ENCODE measurements around the gene ZNF48.
A peak's percentile ranks its signal among the peaks of the same experiment; 100 is the strongest.

ZNF48 gene

GRCh38 chr16:30358990-30359870 is 36.0 kb upstream of the ZNF48 start:
- no peak for DNase-seq

- no peak for DNase-seq
These were observed 35.4 kb upstream of the ZNF48 start for GRCh38 chr16:30359871-30360170.

- DNase-seq = no peak
These were observed 34.0 kb upstream of the ZNF48 start for GRCh38 chr16:30361180-30361579.

- no peak for DNase-seq
These were observed 30.0 kb upstream of the ZNF48 start for GRCh38 chr16:30365200-30365599.

- DNase-seq = no peak
These were observed 28.7 kb upstream of the ZNF48 start for GRCh38 chr16:30366511-30366910.

DNA sequence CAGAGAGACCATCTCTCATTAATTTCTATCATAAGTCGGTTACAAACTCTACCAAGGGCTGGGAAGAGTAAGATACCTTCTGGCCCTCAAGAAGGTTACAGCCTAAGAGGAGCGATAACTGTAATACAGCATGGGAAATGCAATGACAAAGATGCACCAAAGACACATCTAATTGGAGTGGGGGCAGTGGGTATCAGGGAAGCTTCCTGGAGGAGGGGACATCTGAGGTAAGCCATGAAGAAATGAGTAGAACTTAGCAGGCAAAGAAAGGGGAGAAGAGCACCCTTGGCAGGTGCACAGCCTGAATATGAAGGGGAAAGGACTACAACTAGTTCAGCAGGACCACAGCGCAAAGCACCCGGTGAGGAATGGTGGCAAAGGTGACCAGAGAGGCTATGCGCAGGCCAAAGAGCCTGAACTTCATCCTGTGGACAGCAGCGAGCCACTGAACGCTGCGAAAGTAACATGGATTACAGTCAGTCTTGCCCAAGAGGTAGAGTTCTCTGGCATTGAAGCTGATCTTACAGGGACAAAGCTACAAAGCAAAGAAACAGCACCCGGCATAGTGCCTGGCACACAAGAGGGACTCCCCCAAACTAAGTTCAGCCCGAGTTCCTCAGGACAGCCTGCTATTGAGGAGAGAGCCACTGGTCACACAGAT is 27.7 kb upstream of the ZNF48 start:
- no peak for DNase-seq

- DNase-seq = peak; percentile 19
These were observed 27.0 kb upstream of the ZNF48 start for GRCh38 chr16:30368122-30368791.

- DNase-seq = no peak
These were observed 26.5 kb upstream of the ZNF48 start for GRCh38 chr16:30368792-30369090.

DNA sequence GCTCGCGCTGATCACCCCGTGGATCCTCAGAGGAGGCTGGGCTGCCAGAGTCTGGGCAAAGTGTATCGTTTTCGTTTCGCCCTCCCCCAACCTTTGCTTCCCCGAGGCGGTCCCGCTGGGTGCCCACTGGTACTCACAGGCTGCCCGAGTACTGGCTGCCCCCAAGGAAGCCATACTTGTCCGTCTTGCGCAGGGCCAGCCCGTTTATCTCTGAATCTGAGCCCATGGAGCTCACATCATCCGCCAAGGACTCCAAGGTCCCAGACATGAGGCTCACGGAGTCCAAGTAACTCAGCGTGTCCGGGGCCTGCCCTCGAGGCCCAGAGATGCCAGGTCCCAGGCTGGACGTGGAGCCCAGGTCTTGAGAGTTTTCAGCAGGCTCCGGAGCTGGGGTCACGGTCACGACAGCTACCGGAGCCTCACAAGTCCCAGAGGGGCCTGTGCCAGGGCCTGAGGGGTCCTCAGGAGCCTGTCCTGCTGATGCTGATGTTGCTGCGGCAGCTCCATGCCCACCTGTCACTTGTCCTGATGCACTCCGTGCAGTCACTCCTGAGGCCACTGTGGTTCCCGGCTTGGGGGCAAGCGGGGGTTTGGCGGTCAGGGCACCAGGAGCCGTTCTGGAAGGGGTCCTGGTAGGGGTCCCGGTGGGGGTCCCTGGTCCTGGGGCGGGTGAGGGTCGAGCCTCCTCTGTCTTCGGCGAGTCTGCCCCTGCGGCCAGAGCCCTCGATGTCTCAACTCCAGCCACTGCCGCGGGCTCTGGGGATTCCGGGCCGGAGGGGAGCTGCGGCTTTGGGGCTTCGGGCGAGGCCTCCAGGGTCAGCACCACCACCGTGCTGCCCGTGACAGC is 25.9 kb upstream of the ZNF48 start:
- DNase-seq = no peak

DNA sequence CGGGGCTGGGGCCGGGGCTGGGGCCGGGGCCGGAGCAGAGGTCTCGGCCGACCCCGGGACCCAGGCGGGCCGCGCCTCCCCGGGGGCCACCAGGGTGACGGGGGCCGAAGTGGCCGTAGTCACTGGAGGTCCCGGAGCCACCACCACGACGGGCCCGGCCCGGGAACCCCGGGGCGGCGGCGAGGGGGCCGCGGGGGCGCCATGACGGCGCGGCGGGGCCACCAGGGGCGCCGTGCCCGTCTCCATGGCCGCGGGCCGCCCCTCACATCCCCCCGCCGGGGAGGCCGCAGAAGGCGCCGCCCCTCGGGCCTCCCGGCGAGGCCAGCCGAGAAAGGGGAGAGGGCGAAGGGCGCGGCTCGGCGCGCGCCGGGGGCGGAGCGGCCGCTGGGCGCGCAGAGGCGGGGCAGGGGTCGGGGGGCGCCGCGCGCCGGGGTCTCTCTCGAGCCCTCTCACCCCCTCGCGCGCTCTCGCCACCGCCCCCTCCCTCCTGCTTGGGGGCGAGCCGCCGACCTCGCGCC is 25.2 kb upstream of the ZNF48 start:
- DNase-seq = no peak

GRCh38 chr16:30370456-30371247 is 24.6 kb upstream of the ZNF48 start, which contains the start of gene TBC1D10B:
Gene TBC1D10B, minus strand, starts transcription at chr16:30370494. Its CDS starts 311 bp downstream, at chr16:30370183.
- DNase-seq = peak; percentile 100

DNA sequence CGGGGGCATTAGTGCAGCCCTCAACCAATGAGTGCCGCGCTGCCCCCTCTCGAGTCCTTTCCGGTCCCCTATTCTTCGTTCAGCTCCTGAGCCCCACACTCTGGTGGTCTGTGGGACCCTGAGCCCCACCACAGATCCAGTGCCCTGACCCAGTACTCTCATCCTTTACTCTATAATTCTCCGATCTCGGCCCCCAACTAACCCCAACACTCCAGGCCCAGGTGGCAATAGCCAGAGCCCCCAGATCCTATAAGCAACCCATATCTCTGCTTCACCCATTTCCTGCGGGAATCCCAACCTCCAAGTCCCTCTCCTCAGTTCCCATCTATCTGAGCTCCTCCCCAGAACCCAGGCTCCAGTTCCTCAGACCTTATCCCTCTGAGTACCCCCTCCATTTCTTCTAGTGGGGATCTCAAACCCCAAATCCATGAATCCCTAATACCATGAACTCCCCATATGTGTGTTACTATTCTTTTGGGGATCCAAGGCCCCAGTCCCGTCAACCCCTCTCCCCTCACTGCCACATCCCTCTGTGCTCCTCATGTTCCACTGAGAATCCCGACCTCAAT is 23.9 kb upstream of the ZNF48 start:
- no peak for DNase-seq

DNA sequence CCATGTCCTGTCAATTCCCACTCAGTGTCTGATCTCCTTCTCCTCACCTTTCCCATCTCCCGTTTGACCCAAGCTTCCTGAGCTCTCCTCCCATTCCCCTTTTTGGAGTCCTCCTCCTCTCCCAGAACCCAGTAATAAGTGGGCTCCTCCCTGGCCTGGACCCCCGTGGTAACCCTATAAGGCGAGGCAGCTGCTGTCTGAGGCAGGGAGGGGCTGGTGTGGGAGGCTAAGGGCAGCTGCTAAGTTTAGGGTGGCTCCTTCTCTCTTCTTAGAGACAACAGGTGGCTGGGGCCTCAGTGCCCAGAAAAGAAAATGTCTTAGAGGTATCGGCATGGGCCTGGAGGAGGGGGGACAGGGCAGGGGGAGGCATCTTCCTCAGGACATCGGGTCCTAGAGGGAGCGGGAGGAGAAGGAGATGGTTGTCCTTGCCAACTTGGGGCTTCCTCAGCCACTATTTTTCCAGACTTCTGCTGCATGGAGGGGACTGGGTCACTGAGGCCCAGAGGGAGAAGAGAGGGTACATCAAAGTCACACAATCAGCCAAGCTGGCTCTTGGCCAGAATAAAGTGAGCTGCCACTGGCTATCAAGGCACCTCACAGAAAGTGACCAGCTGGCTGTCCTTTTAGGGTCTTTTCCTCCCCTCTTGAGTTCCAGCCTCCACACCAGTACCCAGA is 23.0 kb upstream of the ZNF48 start:
- DNase-seq = no peak

GRCh38 chr16:30372725-30373124 is 22.5 kb upstream of the ZNF48 start:
- DNase-seq = no peak

DNA sequence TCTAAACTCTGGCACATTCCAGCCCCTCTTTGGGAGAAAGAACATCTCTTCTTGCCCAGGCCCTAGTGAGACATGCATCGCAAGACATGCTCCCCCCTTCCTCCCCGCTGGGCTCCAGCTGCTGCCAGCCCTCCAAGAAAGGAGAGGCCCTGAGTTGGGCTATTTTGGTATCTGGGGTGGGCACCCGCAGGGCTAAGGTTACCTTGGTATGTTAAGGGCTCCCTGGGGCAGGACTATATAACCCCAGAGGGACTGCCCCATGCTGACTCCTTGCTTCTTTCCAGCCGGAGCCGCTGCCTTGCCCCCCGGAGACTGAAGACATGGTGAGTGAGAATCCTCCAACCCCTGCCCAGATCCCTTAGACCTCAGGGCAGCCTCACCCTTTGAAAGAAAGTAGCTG is 20.7 kb upstream of the ZNF48 start, which contains the start of gene MYL11:
Gene MYL11 (plus strand): TSS at position 265 of the 400 bp plus-strand sequence. CDS start 56 bp downstream, at position 321.
- DNase-seq = no peak

DNA sequence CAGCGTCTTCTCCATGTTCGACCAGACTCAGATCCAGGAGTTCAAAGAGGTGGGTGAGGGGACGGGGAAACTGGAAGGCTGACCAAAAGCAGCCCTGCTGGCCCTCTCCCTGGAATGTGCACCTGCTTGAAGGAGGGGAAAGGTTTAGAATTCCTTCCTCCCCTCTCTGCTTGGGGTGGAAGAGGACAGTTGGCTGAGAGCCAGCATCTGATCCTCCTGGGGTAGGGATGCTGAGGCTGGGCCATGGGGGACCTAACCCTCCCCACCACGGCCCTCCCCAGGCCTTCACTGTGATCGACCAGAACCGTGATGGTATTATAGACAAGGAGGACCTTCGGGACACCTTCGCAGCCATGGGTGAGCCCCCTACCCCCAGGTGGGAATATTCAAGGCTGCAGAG is 19.4 kb upstream of the ZNF48 start:
- DNase-seq = no peak

DNA sequence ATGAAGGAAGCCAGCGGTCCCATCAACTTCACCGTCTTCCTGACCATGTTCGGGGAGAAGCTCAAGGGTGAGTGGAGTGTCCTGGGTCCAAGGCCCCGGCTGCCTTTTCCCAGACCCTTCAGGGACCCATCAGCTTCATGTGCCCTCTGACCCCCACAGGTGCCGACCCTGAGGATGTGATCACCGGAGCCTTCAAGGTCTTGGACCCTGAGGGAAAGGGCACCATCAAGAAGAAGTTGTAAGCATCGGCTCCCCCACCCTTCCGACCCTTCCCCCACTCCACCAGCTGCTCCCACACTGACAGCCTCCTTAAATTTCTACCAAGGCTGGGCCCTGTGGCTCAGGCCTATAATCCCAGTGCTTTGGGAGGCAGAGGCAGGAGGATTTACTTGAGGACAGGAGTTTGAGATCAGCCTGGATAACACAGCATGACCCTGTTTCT is 18.7 kb upstream of the ZNF48 start:
- no peak for DNase-seq

DNA sequence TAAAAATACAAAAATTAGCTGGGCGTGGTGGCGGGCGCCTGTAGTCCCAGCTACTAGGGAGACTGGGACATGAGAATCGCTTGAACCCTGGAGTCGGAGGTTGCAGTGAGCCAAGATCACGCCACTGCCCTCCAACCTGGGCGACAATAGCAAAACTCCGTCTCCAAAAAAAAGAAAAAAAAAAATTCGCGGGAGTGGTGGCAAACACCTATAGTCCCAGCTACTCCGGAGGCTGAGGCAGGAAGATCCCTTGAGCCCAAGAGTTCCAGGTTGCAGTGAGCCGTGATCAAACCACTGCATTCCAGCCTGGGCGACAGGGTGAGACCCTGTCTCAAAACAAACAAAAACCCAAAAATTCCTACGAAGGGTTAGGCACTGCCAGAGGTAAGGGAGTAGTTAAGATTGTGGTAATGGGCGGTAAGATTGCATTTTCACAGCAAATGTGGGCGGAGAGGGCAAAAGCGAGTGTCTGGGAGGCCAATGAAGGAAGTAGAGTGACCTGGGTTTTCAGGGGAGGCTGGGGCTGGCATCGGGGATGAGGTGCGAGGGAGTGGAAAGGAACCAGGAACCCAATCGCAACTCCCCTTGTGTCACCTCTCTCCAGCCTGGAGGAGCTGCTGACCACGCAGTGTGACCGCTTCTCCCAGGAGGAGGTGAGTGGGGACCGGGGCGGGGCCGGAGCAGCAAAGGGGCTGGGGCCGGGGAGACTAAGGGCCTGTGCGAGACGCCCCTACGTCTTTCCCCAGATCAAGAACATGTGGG is 18.0 kb upstream of the ZNF48 start:
- DNase-seq = no peak

GRCh38 chr16:30377812-30378235 is 17.4 kb upstream of the ZNF48 start:
- DNase-seq = peak; percentile 74
